GM18909 (cell line): ENCODE results near the gene FETUB.

Experiments used
- ATAC-seq: cut with Tn5 transposase; IDR thresholded peaks from one replicate; pipeline ENCODE4 v1.9.1; 2021; ENCODE audit warnings: mild to moderate bottlenecking; ENCODE audit not compliant: unreplicated experiment, poor library complexity

The FETUB gene

GRCh38 chr3:186639778-186640472, at the start of gene FETUB:
TSS of gene FETUB (plus strand) at chr3:186640399. CDS start at chr3:186640461, 62 bp downstream.
- no peak for ATAC-seq

GRCh38 chr3:186590580-186591295, 49.5 kb upstream of the FETUB start:
- ATAC-seq = no peak

- no peak for ATAC-seq
Measured at GRCh38 chr3:186592682-186593081, 47.5 kb upstream of the FETUB start.

- ATAC-seq = no peak
Measured at GRCh38 chr3:186593862-186594261, 46.3 kb upstream of the FETUB start.

- no peak for ATAC-seq
Measured at GRCh38 chr3:186594591-186595113, 45.5 kb upstream of the FETUB start.

- no peak for ATAC-seq
Measured at GRCh38 chr3:186596568-186597287, 43.5 kb upstream of the FETUB start.

GRCh38 chr3:186598108-186598784, 42.0 kb upstream of the FETUB start:
- ATAC-seq = no peak

GRCh38 chr3:186598794-186599141, 41.4 kb upstream of the FETUB start:
- ATAC-seq = no peak

GRCh38 chr3:186599142-186599784, 40.9 kb upstream of the FETUB start:
- no peak for ATAC-seq

GRCh38 chr3:186599785-186600166, 40.4 kb upstream of the FETUB start:
- ATAC-seq = no peak

- ATAC-seq = no peak
Measured at GRCh38 chr3:186600896-186601295, 39.3 kb upstream of the FETUB start.

GRCh38 chr3:186603159-186603558, 37.0 kb upstream of the FETUB start:
- no peak for ATAC-seq

GRCh38 chr3:186605078-186605477, 35.1 kb upstream of the FETUB start:
- no peak for ATAC-seq

GRCh38 chr3:186605561-186606545, 34.3 kb upstream of the FETUB start:
- ATAC-seq = no peak

- ATAC-seq = no peak
Measured at GRCh38 chr3:186608624-186609215, 31.5 kb upstream of the FETUB start.

GRCh38 chr3:186609247-186609868, 30.8 kb upstream of the FETUB start:
- ATAC-seq = no peak

- ATAC-seq = no peak
Measured at GRCh38 chr3:186612065-186612464, 28.1 kb upstream of the FETUB start.
